Measurements from ENCODE around the gene KRTAP12-1.
A peak's percentile ranks its signal among the peaks of the same experiment; 100 is the strongest.

Gene KRTAP12-1, protein sequence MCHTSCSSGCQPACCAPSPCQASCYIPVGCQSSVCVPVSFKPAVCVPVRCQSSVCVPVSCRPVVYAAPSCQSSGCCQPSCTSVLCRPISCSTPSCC

DNA sequence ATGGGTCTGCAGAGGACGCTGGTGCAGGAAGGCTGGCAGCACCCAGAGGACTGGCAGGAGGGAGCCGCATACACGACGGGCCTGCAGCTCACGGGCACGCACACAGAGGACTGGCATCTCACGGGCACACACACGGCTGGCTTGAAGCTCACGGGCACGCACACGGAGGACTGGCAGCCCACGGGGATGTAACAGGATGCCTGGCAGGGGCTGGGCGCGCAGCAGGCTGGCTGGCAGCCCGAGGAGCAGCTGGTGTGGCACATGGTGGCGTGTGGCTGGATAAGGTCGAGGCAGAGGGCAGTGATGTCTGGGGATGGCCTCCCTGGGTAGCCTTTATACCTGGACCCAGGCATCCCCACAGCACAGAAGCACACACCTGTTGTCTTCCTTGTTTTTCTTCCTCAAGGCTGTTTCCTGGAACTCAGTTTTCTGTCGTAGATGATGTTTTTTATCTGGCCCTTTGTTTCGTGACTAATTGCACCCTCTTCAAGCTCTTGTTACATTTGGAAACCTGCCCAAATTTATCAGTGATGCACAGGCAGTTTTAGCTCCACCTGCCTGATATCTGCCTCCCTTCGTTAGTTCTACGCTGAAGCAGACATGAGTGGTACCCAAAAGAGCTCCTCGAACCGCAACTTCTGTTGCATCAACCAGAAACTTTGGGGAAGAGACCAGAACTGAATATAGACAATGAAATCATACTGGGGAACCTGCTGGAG is at the start of gene KRTAP12-1:
Gene KRTAP12-1, minus strand, starts transcription at position 303 of the 719 bp plus-strand sequence. Its CDS starts 40 bp downstream, at position 263.
- peak; percentile 98 for DNase-seq

DNA sequence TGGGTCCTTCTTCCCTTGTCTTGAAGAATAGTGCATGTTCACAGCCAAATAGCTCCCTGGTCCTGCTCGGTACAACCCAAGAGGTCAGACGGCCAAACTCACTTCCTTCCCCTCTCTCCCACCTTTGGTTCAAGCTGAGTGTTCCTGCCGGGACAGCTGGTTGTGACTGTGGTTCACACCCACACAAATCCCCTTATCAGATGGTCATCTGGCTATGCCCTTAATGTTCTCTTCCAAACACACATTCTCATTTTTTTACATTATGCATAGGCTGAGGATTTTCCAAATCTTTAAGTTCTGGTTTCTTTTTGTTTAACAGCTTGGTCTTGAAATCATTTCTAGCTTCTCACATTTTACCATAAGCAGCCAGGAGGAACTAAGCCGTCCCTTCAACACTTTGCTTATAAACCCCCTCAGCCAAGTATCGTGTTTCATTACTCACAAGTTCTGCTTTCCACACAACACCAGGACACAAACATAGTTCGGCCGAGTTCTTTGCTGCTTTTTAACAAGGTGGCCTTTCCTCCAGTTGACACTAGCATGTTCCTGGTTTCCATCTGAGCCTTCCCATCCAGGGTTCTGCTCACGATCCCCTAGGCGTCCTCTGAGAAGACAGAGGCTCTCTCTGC is 49.1 kb upstream of the KRTAP12-1 start:
- no peak for DNase-seq

DNA sequence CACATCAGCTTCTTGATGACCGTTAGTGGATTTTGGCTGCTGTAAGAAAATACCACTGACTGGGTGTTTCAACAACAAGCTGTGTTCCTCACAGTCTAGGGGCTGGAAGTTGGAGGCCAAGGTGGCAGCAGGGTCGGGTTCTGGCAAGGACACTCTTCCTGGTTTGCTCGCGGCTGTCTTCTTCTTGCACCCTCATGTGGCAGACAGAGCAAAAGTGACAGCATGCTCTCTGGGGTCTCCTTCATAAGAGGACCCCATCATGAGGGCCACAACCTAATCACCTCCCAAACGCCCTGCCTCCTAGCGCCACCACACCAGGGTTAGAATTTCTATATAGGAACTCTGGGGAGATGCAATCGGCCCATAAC is 48.0 kb upstream of the KRTAP12-1 start:
- no peak for DNase-seq

DNA sequence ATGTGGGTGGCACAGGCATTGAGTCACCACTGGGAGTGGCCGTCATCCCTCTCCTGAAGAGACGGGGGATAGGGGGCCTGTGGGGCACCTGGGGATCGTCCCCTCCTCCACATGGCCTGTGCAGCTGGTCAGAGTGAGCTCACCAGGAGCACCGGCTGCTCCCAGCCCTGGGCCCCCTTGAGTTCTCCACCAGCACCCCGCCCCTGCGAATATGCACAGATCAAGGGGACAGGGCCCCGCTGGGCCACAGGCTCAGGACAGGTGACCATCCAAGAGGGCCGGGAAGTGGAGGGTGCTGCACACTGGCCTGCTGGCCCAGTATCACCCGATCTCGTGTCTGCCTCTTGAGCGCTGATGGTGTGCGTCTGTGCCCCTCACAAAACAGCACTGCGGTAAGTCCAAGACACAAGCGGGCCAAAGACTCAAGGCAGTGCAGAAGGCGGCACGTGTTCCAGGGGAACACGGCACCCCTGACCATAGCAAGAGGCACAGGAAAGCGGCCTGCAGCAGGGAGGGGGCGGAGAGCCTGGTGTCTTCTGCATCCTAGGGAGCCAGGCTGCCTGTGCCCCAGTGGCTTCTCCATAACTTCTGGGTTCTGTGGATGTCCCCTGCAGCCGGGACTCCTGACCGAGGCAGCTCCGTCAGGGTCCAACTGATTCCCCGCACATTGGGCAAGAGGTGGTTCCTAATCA is 47.5 kb upstream of the KRTAP12-1 start:
- DNase-seq, result no peak

DNA sequence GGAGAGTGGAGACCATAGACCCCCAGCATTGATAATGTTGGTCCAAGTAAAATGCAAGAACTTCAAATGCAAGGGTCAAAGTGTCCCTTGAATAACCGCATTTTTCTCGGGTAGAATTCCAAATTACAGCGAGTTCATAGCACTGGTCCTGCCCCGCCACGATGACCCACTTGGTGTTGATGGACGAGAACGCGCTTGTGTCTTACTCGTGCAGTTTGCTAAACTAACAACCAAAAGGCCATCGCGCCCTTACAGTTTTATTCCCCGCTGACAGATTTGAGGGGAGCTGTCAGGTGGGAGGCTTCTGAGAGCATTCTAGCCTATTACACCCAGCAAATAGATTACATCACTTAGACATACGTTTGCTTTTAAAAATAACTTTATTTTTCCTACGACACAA is 46.8 kb upstream of the KRTAP12-1 start:
- DNase-seq, result no peak

DNA sequence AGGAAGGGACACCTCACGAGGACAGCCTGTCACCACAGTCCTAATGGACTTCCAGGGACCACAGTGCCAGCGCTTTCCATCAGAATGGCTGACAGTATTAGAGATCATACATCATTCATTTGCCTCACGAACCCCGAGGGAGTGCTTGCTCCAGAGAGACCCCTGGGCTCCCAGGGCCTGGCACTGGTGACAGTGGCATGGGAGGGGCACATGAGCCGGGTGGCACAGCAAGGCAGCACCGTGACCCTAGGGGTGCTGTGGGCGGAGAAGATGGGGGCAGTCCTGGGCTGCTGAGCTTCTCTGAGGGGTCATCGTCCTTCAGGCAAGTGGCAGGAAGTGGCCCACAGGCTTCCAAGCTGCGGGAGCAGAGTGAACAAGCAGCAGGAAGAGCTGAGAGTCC is 45.8 kb upstream of the KRTAP12-1 start:
- DNase-seq, result no peak

DNA sequence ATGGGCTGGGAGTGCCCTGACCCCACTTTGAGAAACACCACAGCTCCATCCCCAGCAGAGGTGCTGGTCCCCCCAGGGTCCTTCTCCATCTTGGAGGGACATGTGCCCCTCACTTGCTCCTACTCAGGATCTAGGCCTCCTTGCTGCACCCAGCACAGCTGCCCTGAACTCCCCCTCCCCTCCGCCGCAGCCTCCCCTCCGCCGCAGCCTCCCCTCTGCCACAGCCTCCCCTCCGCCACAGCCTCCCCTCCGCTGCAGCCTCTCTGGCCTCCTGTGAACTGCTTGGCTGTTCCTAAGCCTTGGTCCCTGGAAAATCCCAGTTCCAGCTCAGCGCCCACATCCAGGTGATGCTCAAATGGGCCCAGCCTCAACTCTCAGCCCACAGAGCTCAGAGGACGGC is 45.4 kb upstream of the KRTAP12-1 start:
- DNase-seq, result no peak

DNA sequence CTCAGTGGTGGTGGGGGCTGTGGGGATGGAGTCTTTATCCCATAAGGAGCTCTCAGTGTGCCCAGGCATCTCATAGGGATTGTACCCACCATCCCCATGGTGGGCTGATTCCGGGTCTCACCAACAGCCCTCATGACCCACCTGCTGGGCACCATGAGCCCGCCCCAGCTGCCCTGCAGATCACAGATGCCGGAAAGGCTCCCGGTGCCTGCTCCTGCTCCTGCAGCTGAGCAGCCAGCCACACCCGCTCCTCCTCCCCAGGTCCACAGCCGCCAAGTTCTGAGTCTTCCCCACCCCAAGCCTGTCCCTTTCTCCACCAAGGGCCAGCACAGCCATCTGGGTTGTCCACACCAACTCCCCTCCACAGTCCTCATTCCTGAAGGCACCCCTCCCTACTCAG is 44.9 kb upstream of the KRTAP12-1 start:
- no peak for DNase-seq

DNA sequence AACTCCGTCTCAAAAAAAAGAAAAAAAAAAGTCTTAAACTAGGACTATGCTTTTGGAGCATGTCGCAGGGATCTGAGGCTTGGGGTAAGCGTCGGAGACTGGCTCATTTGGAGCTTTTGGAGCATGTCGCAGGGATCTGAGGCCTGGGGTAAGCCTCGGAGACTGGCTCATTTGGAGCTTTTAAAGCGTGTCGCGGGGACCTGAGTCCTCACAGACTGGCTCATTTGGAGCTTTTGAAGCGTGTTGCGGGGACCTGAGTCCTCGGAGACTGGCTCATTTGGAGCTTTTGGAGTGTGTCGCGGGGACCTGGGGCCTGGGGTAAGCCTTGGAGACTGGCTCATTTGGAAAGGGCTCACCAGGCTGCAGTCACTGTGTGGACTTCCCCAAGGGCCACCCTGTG is 43.0 kb upstream of the KRTAP12-1 start:
- DNase-seq, result no peak

DNA sequence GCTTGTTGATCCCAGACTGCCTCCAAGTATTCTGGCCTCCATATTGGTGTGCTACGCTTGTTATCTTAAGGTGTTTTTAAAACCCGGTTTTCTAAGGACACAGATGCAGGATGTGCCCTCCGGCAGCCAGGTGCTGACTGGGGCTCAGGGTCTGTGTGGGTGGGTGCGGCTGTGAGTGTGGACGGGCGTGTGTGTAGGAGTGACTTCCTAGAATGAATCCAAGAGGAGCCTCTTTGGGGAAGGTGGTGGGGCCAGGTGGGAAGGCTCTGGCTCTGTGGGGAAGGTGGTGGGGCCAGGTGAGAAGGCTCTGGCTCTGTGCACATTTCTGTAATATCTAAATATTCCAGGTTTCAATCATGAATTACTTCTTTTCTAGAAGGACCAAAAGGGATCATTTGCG is 42.2 kb upstream of the KRTAP12-1 start:
- no peak for DNase-seq

DNA sequence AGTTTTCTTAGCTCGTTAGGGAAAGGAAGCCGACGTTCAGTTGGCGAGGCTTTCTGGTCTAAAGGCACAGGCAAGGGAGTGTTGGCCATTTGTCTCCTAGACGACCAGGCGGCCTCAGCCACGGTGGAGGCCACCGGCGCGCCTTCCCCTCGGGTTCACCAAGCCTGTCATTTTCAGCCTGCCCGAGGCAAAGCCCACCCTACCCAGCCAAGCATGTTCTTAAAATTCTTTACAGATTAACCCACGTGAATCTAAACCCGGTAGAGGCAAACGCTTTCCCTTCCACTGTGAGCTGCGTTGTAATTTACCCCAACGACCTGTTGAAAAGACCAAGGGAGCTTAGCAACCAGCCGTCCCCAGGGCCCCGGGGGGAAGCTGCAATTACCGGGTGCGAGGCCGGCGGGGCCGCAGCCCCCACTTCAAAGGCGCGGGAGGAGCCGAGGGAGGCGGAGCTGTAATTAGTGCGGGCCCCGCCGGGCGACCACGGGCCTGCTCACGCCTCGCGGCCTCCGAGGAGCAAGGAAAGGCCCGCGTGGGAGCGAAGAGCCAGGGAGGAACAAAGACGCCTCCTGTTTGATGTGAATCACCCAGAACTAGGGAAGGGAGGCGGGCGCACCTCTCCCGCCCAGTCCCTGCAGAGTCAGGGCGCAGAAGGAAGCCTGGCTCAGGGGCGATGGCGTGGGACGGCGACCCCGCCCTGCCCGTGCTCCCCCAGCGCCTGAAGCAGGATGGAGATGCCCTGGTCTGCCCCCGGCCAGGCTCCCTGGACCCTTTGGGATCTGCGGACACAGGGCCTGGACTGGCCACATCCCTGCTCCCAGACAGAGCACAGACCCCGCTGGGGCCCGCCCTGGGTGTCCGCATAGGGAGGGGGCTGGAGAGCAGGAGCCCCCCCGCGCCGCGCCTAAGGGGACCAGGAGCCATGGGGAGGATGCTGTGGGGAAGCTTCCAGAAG is 41.5 kb upstream of the KRTAP12-1 start:
- DNase-seq, result no peak

DNA sequence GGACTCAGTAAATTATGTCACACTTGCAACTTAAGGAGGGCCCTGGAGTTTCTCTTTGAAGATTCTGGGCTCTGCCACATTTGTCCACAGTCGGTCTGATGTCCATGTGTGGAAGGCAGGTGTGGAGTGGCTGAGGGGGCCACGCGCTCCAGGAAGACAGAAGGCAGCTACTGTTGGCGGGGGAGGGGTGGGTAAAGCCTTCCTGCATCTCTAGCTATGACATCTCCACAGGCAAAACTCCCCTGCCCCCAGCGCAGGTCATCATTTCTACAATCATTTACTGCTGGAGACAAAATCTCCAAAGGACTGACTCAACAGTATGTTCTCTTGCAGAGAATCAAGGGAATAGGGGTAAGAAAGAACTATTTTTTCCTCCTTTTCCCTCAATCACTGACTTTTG is 40.8 kb upstream of the KRTAP12-1 start:
- DNase-seq, result no peak

DNA sequence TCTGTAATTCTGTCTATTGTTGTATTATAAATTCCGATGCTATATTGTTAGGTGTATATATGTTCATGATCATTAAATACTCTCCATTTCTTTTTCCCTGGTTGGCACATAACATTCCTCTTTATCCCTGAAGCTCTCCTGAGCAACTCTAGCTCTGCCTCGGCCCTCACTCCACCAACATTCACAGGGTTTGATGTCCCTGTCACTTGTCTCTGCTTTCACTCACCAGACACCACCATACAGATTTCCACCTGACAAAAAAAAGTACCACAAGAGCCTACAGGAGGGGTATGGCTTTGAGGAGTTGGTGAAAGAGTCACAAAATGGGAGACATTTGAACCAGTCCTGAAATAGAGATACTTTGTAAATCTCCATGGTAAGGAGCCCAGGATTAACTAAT is 38.2 kb upstream of the KRTAP12-1 start:
- no peak for DNase-seq

DNA sequence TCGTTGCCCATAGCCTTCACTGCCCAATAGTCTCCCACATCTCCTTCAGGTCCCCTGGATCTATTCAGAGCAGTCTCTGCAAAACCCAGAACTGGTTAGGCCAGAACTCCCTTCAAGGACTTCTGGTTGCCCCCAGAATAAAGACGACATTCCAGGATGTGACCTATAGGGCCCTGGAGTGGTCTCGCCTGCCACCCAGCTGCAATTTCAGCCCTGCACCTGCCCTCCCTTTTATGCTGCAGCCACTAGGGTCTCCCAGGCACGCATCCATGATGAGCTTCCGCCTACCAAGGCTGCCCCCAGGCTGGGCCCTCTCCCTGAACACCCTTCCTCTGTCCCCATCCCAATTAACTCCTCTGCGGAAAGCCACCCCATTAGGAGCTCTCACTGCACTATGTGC is 36.6 kb upstream of the KRTAP12-1 start:
- DNase-seq, result no peak

DNA sequence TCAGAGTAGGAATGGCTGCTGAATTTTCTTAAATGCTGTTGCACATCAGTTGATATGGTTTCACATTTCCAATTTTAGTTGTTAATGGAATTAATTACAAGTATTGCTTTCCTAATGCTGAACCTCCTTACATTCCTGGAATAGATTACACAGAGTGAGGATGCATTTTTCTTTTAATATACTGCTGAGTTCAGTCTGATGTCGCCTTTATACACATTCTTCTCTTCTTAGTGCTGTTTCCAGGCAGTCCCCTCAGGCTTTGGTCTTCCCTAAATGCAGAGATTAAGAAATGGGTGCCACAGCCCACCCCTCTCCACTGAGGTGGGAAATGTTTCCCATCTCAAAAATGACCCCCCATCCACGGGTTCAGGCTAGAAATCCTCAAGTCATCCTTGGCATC is 36.1 kb upstream of the KRTAP12-1 start:
- no peak for DNase-seq

DNA sequence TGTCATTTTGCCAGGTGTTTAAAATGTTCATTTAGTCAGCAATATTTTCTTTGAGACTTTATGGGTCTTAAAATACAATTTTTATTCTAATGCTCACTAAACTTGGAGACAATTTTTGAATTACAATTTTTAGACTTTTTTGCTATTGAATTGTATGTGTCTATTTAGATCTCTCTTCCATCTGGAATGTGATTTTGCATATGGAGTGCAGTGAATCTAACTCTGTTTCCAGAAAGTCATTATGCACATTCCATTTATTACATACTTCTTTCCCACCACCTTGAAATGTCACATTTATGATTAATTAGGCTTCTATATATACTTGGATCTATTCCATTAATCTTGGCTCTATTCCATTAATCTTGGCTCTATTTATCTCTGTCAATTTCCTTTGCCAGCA is 35.0 kb upstream of the KRTAP12-1 start:
- DNase-seq, result no peak

DNA sequence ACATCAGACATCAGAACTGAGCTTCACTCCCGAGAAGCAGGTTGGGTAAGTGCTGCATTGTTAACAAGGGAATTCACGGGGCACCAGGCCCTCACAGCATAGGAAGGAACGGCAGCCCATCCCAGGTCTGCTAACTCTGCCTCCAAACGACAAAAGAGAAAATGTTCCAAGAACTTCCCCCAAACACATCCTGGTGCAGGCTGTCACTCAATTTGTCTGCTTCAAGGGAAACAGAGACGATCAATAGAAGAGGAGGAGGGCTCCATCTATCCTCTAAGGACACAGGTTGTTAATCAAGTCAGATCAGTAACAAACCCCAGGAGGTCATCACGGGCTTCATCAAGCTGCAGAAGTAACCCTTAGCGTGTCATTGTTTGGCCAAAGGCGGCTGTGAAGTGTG is 32.9 kb upstream of the KRTAP12-1 start:
- no peak for DNase-seq

DNA sequence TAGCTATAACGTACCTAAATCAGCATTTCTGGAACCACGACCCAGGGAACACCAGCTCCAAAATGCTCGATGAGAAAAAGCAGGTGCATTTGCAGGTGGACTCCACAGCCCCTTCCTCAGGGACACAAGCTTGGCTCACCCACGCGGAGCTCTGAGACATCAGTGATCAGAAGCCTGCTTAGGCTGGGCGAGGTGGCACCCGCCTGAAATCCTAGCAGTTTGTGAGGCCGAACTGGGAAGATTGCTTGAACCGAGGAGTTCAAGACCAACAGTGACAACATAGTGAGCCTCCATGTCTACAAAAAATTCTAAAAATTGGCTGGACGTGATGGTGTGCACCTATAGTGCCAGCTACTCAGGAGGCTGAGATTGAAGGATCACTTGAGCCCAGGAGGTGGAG is 31.9 kb upstream of the KRTAP12-1 start:
- DNase-seq, result no peak

DNA sequence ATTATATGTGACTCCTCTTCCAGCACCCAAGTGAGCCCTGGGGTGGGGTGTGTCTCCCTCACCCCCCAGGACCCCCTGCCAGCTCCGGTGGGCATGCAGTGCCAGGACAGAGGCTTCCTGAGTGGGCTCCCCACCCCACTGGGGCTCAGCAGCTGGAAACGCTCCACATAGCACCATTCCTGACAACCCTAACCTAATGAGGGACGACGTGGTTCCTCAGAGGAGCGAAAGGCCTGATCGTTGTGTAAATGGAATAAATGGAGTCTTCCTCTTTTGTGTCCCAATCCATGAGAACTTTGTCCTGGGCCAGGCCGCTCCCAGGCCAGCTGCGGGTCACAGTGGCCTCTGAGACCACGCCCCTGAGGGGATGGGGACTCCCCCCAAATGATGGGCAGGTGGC is 31.2 kb upstream of the KRTAP12-1 start:
- no peak for DNase-seq

DNA sequence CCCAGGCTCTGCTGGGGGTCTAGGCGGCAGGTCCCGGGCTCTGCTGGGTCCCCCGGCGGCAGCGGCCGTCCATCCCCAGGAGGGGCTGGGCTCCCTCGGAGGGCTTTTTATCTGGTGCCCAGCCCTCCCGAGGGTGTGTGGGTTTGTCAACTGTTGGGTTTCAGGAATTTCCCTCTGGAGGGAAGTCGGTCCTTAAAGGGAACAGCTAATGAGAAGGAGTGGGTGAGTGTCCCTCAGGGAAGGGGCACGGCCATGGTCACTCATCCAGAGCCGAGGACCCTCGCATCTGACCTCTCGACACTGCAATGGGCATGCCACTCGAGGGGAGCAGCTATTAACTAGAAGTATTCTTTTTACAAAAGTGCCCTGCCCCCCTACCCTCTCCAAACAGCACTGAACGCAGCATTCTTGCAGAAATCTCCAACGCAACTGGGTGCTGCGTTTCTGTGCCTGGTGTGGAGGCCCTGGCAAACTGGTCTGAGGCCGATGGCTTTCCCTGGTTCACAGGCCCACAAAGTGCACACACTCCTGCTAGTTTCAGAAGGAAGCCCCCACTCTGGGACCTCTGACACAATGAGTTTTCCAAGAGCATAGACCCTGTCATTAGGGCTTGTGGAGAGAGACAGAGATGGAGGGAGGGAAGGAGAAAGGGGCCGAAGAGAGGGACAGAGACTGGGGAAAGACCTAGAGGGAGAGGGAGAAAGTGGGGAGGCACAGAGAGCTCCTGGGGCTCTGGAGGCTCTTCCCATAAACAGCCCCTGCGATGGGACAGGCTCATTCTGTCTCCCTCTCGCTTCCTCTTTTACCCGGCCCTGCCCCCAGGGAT is 30.5 kb upstream of the KRTAP12-1 start:
- DNase-seq, result no peak

DNA sequence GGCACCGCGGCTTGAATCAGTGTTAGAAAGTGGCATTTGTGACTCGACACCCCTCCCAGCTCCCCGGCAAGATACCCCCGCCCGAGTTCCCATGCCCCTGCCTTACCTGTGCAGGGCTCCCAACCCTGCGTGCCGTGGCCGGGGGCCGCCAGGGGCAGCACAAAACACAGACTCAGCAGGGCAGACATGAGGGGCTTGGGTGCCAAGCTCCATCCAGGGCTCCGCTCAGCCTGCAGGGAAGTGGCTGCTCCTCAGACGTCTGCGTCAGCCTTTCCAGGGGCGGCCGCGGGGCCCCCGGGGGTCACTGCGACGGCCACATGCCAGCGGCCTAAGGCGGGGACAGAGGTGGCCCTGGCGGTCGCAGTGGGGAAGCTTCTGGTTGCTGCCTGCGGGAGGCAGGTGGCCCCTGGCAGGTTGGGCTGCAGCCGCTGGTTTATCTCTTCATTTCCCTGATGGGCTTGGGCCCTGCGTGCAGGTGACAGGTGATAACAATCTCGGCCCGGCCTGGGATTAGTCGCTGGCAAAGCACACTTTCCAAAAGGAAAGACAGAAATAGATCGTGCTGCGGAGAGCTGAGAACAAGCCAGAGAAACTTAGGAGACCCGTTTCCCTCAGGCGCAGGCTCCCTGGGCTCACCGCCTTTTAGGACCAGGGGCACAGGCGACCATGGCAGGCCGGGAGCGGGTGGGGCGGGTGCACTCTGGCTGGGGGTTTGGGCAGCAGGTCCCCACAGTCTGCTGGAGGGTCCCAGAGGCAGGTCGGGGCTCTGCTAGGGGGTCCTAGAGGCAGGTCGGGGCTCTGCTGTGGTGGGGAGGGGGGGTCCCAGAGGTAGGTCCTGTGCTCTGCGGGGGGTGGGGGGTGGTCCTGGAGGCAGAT is 29.6 kb upstream of the KRTAP12-1 start, which contains the start of gene TSPEAR:
Gene TSPEAR, minus strand, starts transcription at position 246 of the 876 bp plus-strand sequence. Its CDS starts 58 bp downstream, at position 188.
- DNase-seq, result peak; percentile 75

All from NCI-H1105 treated with DMSO at 0.1 percent for 48 hours (cell line).